GM18867 (cell line): ENCODE measurements around the gene ELMOD3.
"Not testable (repeated sequence)": the region's sequence is repeated elsewhere in the genome, so short reads cannot be mapped to it uniquely, and the experiment has no call there.

Experiments used
- ATAC-seq: cut with Tn5 transposase; IDR thresholded peaks from one replicate; pipeline ENCODE4 v1.9.1; 2021; ENCODE audit warnings: mild to moderate bottlenecking, moderate library complexity; ENCODE audit not compliant: unreplicated experiment

The ELMOD3 gene

DNA sequence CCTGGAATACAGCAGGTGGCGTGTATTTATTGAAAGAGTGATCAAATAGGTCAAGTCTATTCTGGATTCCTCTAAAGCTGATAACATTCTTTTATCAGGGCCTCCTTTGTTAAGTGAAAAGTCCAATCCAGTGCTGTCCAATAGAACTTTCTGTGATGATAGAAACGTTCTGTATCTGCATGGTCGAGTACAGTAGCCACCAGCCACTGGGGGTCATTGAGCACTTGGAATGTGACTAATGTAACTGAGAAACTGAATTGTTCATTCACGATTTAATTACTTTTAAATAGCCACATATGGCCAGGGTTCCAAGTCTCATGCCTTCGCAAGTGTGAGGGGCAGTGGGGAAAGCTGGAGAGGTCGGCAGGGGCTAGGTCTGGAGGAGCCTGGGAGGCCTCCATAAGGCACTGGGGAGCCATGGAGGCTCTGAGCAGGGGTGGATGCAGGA lies 84.5 kb downstream of the ELMOD3 start:
- ATAC-seq: no peak

DNA sequence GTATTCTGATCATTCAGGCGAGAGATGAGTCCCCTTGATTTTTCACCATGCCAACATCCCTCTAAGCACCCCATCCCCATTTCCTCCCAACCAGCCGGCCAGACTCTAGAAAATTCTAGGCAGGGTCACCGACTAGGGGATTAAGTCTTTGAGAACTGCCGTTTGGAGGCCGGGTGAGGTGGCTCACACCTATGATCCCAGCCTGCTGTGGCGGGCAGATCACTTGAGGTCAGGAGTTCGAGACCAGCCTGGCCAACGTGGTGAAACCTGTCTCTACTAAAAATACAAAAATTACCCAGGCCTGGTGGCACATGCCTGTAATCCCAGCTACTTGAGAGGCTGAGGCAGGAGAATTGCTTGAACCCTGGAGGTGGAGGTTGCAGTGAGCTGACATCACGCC lies 85.0 kb downstream of the ELMOD3 start:
- not testable (repeated sequence) for ATAC-seq

DNA sequence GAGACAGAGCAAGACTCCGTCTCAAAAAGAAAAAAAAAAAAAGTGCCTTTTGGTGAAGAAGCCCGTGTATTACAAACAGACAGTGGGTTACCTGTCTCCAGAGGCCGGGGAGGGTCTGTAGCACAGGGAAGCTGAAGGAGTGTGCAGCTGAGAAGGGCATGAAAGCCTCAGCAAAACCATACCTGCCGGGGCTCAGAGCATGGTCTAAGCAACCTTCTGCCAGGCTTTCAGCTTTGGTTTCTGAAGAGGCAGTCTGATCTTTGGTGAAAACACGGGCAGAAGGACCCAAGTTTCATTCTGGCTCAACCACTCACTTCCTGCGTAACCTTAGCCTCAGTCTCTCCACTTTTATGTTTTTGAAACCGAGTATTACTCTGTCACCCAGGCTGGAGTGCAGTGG lies 85.4 kb downstream of the ELMOD3 start:
- ATAC-seq: no peak

DNA sequence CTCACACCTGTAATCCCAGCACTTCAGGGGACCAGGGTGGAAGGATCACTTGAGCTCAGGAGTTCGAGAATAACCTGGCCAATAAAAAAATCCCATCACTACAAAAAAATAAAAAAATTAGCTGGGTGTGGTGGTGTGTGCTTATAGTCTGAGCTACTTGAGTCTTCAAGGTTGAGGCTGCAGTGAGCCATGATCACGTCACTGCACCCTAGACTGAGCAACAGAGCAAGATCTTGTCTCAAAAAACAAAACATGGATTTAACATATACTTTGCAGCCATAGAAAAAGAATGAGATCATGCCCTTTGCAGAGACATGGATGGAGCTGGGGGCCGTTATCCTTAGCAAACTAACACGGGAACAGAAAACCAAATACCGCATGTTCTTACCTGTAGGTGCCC lies 86.2 kb downstream of the ELMOD3 start:
- ATAC-seq: no peak
